ENCODE data around the gene PCP2. TPM values are rescaled to one million over a fixed set of nuclear protein-coding genes. Genes with fewer than 3 reads are reported as not detected.

PCP2 gene
- total and polyA plus RNA-seq, 2 of the 8 experiments (the other 6 are each of a cell fraction or from before 2014, with no cell fraction given): not detected

- H2BK20ac ChIP-seq (ENCODE audit: low read length): no peak overlapping the region
- H4K20me1 ChIP-seq (replicated peaks in 1 of 2; ENCODE audit: control insufficient read depth in 1 of 2, insufficient read depth in 2 of 2, low read length in 2 of 2): no peaks in the 10 kb centered on the region
- no peak overlapping the region for H2AFZ ChIP-seq (ENCODE audit: low read length)
- H3K9ac ChIP-seq (replicated peaks in 1 of 4; ENCODE audit: extremely low read depth in 1 of 4, low read depth in 3 of 4, low read length in 3 of 4): no peak overlapping the region
- H3K23ac ChIP-seq (ENCODE audit: insufficient read length): no peak overlapping the region
- no peak overlapping the region for H3K4me3 ChIP-seq (ENCODE audit: extremely low read depth in 1 of 4, insufficient read depth in 2 of 4, low read depth in 3 of 4, low read length in 4 of 4)
- H3K4me2 ChIP-seq (ENCODE audit: insufficient read depth in 1 of 2, low read depth in 2 of 2, low read length in 2 of 2): no peak overlapping the region
- no peak overlapping the region for H2BK5ac ChIP-seq (ENCODE audit: low read depth, low read length)
- H3K36me3 ChIP-seq (ENCODE audit: control insufficient read depth in 2 of 4, insufficient read depth in 4 of 4, low read length in 3 of 4): no peaks in the 10 kb centered on the region
- 0 out of 2 replicates have a peak, but pooled peaks cover under 1% of the 10 kb centered on the region for H3K23me2 ChIP-seq (ENCODE audit: low read depth, low read length)
- no peak overlapping the region for H3K18ac ChIP-seq (ENCODE audit: extremely low read depth, low read length)
- FAIRE-seq (no peak), DNase-seq (ENCODE audit: low read depth in 1 of 2, low spot score in 2 of 2) (no peak)
- H3K14ac ChIP-seq (ENCODE audit: insufficient read length): no peak overlapping the region
- POLR2A ChIA-PET (ENCODE audit: partially characterized antibody): interaction anchor here (0.8 to 0.9 kb wide), 2 partner anchors 9 to 142 kb away, joined by 3 to 4 read pairs; no protein-coding TSS in a partner anchor
- H3K56ac ChIP-seq (replicated peaks; ENCODE audit: insufficient read length, low read depth, low read length): no peak overlapping the region
- H4K91ac ChIP-seq (replicated peaks; ENCODE audit: insufficient read length, low read length): no peak overlapping the region
- H4K5ac ChIP-seq (ENCODE audit: insufficient read length, low read depth, low read length): no peak overlapping the region
- no peaks in the 10 kb centered on the region for H3K79me2 ChIP-seq (ENCODE audit: control insufficient read depth in 1 of 2, insufficient read depth in 2 of 2, low read length in 2 of 2)
- H3K4ac ChIP-seq (replicated peaks; ENCODE audit: insufficient read length, low read depth, low read length): no peak overlapping the region
- no peak overlapping the region for H2BK15ac ChIP-seq (ENCODE audit: low read length)
- 81% methylated on average over 13 of the region's 14 CpGs; no CpG with 5 or more reads in 1 of the 2 experiments for WGBS, 2 experiments (ENCODE audit: extremely low coverage in 1 of 2, insufficient coverage in 1 of 2, insufficient read length in 1 of 2, insufficient replicate concordance in 2 of 2, low coverage in 1 of 2, low lambda C conversion rate in 2 of 2, missing lambda C conversion rate in 1 of 2)
- no peak overlapping the region for H2BK120ac ChIP-seq (replicated peaks; ENCODE audit: low read depth, low read length)
- H3K79me1 ChIP-seq (ENCODE audit: low read depth, low read length): no peaks in the 10 kb centered on the region
- H3K4me1 ChIP-seq (replicated peaks in 1 of 4; ENCODE audit: control insufficient read depth in 3 of 4, insufficient read depth in 4 of 4, low read length in 3 of 4): peaks cover 0 to 2% (median 0%) of the 10 kb centered on the region in 4 experiments; a peak in 3 of 7 replicates
- no peaks in the 10 kb centered on the region for H3K9me3 ChIP-seq (ENCODE audit: insufficient read depth in 2 of 2, low read depth in 1 of 2, low read length in 1 of 2)
- peaks cover 2 to 10% (median 4%) of the 10 kb centered on the region in 4 experiments; a peak in 6 of 7 replicates for H3K27me3 ChIP-seq (replicated peaks in 1 of 4; ENCODE audit: control insufficient read depth in 3 of 4, extremely low read depth in 1 of 4, insufficient read depth in 3 of 4, low read length in 3 of 4)
- H3K27ac ChIP-seq (ENCODE audit: low read depth, low read length): no peak overlapping the region
- H2BK12ac ChIP-seq (ENCODE audit: low read depth, low read length): no peak overlapping the region
- H4K8ac ChIP-seq (ENCODE audit: extremely low read depth, insufficient read depth, low read length): no peak overlapping the region
- H2AK5ac ChIP-seq (ENCODE audit: low read depth, low read length): no peak overlapping the region
- CTCF ChIA-PET (ENCODE audit: partially characterized antibody): interaction anchor here (0.6 to 2.7 kb wide), 7 partner anchors 9 to 142 kb away, joined by 3 to 10 read pairs (median 4); partner anchors contain the start of gene TRAPPC5
- TF ChIP-seq JUND (IDR thresholded peaks at IDR 0.05; ENCODE audit: low read length): no peak
- TF ChIP-seq RNF2 (IDR thresholded peaks at IDR 0.05; ENCODE audit: borderline replicate concordance, low read depth, low read length, missing control alignments, poor library complexity, severe bottlenecking): no peak
- TF ChIP-seq MAX (IDR thresholded peaks at IDR 0.05): no peak
- TF ChIP-seq YY1 (IDR thresholded peaks at IDR 0.05; ENCODE audit: low read depth, low read length): no peak
- no peak for TF ChIP-seq POLR2A (IDR thresholded peaks at IDR 0.05; ENCODE audit: control extremely low read depth in 1 of 2, low read depth in 2 of 2, low read length in 2 of 2)
- TF ChIP-seq, protein P1, sequence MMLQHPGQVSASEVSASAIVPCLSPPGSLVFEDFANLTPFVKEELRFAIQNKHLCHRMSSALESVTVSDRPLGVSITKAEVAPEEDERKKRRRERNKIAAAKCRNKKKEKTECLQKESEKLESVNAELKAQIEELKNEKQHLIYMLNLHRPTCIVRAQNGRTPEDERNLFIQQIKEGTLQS (IDR thresholded peaks at IDR 0.05; ENCODE audit: insufficient read depth, low read depth, low read length): no peak
- TF ChIP-seq BCL11A (IDR thresholded peaks at IDR 0.05; ENCODE audit: low read depth in 2 of 2, low read length in 2 of 2): no peak
- no peak for TF ChIP-seq HDAC2 (IDR thresholded peaks at IDR 0.05; ENCODE audit: borderline replicate concordance in 1 of 2, low read depth in 2 of 2, low read length in 2 of 2)
- TF ChIP-seq SRF (IDR thresholded peaks at IDR 0.05; ENCODE audit: low read depth, low read length): no peak
- no peak for TF ChIP-seq SIN3A (conservative IDR thresholded peaks at IDR 0.05 in 1 of 2, IDR thresholded peaks at IDR 0.05 in 1 of 2; ENCODE audit: low read depth in 1 of 2, low read length in 2 of 2)
- no peak for TF ChIP-seq PHF8 (conservative IDR thresholded peaks at IDR 0.05; ENCODE audit: low read depth, low read length)
Observed at GRCh38 chr19:7657131-7657751, 23.7 kb upstream of the PCP2 start.
